ENCODE results near the gene GRIN1. TPM values are rescaled to one million over a fixed set of nuclear protein-coding genes. Genes with fewer than 3 reads are reported as not detected.

The GRIN1 gene
- total RNA-seq, 1 experiment from 2014 or later, result 2.9 TPM

GRCh38 chr9:137152844-137153405 lies 14.0 kb downstream of the GRIN1 start:
- no CpG with 5 or more reads among the region's 7 CpGs for WGBS (ENCODE audit: extremely low coverage, insufficient read length, low lambda C conversion rate)
- Histone ChIP-seq H4K20me1 (ENCODE audit: control insufficient read depth, insufficient read depth, insufficient read length) (no peaks in the 10 kb centered on the region), H3K4me2 (ENCODE audit: insufficient read depth, insufficient read length, low read length) (no peak overlapping the region), H3K18ac (ENCODE audit: insufficient read length, low read depth, low read length) (no peak overlapping the region), H2AFZ (ENCODE audit: low read length) (no peak overlapping the region), H4K5ac (ENCODE audit: insufficient read length, low read depth, low read length) (no peak overlapping the region), H2BK120ac (ENCODE audit: low read depth, low read length, poor library complexity, severe bottlenecking) (no peak overlapping the region), H3K23me2 (ENCODE audit: insufficient read length, low read depth, low read length, poor library complexity, severe bottlenecking) (peaks cover 5% of the 10 kb centered on the region), H3K79me2 (ENCODE audit: insufficient read depth, low read length) (no peaks in the 10 kb centered on the region), H3K4ac (ENCODE audit: low read depth, low read length) (no peak overlapping the region), H2BK5ac (ENCODE audit: insufficient read length, low read length) (no peak overlapping the region), H3K4me1 (ENCODE audit: insufficient read depth, low read length) (no peaks in the 10 kb centered on the region; the same call in 1 of the 2 replicates), H3K27me3 (ENCODE audit: insufficient read depth, low read length) (peaks cover 9% of the 10 kb centered on the region; the same call in 1 of the 2 replicates), H4K8ac (replicated peaks; ENCODE audit: insufficient read length, low read depth, low read length) (no peak overlapping the region), H3K27ac (ENCODE audit: insufficient read length, low read depth, low read length) (no peak overlapping the region), H2AK5ac (ENCODE audit: insufficient read length, low read length) (no peak overlapping the region), H2BK20ac (ENCODE audit: low read depth, low read length, poor library complexity, severe bottlenecking) (no peak overlapping the region), H2BK15ac (ENCODE audit: low read depth, low read length) (no peak overlapping the region), H3K14ac (ENCODE audit: insufficient read depth, low read length) (no peak overlapping the region), H4K91ac (ENCODE audit: insufficient read length, low read depth, low read length) (no peak overlapping the region), H3K79me1 (ENCODE audit: insufficient read depth, low read depth, low read length, poor library complexity, severe bottlenecking) (no peaks in the 10 kb centered on the region), H3K56ac (ENCODE audit: insufficient read length, low read depth, low read length) (no peak overlapping the region), H3T11ph (ENCODE audit: low read length) (no peak overlapping the region), H3K9me3 (ENCODE audit: control insufficient read depth, low read depth, low read length) (no peaks in the 10 kb centered on the region), H3K9ac (ENCODE audit: extremely low read depth, insufficient read length, low read length) (no peak overlapping the region), H2BK12ac (ENCODE audit: insufficient read length, low read depth, low read length) (no peak overlapping the region), H3K23ac (ENCODE audit: insufficient read length, low read depth, low read length) (no peak overlapping the region)
- no peak for DNase-seq
- Mint-ChIP-seq H3K9me3 (no peaks in the 10 kb centered on the region; a peak in 1 of 5 replicates), H3K4me3 (no peak overlapping the region), H3K27me3 (ENCODE audit: low read depth) (peaks cover 37% of the 10 kb centered on the region), H3K27ac (no peak overlapping the region), H3K36me3 (ENCODE audit: insufficient read depth in 1 of 3, low read depth in 3 of 3) (no peaks in the 10 kb centered on the region), H3K4me1 (peaks cover 0 to 10% of the 10 kb centered on the region in 2 experiments; a peak in 2 of 4 replicates)
- no peak for TF ChIP-seq CTCF (conservative IDR thresholded peaks at IDR 0.05)

Data from H9 (cell line).